GM18870 (cell line): ENCODE measurements around the gene NRCAM.
"Not testable (repeated sequence)": the region's sequence is repeated elsewhere in the genome, so short reads cannot be mapped to it uniquely, and the experiment has no call there.

Experiments
- ATAC-seq: cut with Tn5 transposase; IDR thresholded peaks from one replicate; pipeline ENCODE4 v1.9.1; 2021; ENCODE audit warnings: moderate library complexity; ENCODE audit not compliant: unreplicated experiment

NRCAM gene

GRCh38 chr7:108455998-108456677 lies at the start of gene NRCAM:
Gene NRCAM, minus strand, starts transcription at chr7:108456436. Its CDS starts 216,372 bp downstream, at chr7:108240064.
- no peak for ATAC-seq

GRCh38 chr7:108504576-108504975 lies 48.3 kb upstream of the NRCAM start:
- ATAC-seq = not testable (repeated sequence)

GRCh38 chr7:108503112-108504026 lies 47.1 kb upstream of the NRCAM start:
- ATAC-seq = peak; percentile 98

GRCh38 chr7:108499566-108499965 lies 43.3 kb upstream of the NRCAM start:
- ATAC-seq = no peak

GRCh38 chr7:108498481-108498880 lies 42.2 kb upstream of the NRCAM start:
- no peak for ATAC-seq

GRCh38 chr7:108497082-108497725 lies 41.0 kb upstream of the NRCAM start:
- no peak for ATAC-seq

GRCh38 chr7:108492742-108493141 lies 36.5 kb upstream of the NRCAM start:
- ATAC-seq = no peak

- ATAC-seq = no peak
Observed at GRCh38 chr7:108488768-108489538, 32.7 kb upstream of the NRCAM start.

GRCh38 chr7:108487646-108488045 lies 31.4 kb upstream of the NRCAM start:
- no peak for ATAC-seq

GRCh38 chr7:108486291-108486966 lies 30.2 kb upstream of the NRCAM start:
- no peak for ATAC-seq

GRCh38 chr7:108484137-108484536 lies 27.9 kb upstream of the NRCAM start:
- ATAC-seq = no peak

- ATAC-seq = no peak
Observed at GRCh38 chr7:108480311-108480710, 24.1 kb upstream of the NRCAM start.

GRCh38 chr7:108479751-108480150 lies 23.5 kb upstream of the NRCAM start:
- no peak for ATAC-seq

GRCh38 chr7:108479118-108479517 lies 22.9 kb upstream of the NRCAM start:
- ATAC-seq = no peak

GRCh38 chr7:108468246-108468645 lies 12.0 kb upstream of the NRCAM start:
- no peak for ATAC-seq

- ATAC-seq = no peak
Observed at GRCh38 chr7:108467391-108467790, 11.2 kb upstream of the NRCAM start.

- ATAC-seq = not testable (repeated sequence)
Observed at GRCh38 chr7:108466322-108466721, 10.1 kb upstream of the NRCAM start.

- no peak for ATAC-seq
Observed at GRCh38 chr7:108464743-108465142, 8.5 kb upstream of the NRCAM start.

GRCh38 chr7:108463613-108464012 lies 7.4 kb upstream of the NRCAM start:
- ATAC-seq = no peak

GRCh38 chr7:108461840-108462239 lies 5.6 kb upstream of the NRCAM start:
- no peak for ATAC-seq
